HCT116 (cell line): Measurements from ENCODE around the gene HSF4. TPM values are rescaled to one million over a fixed set of nuclear protein-coding genes. Genes with fewer than 3 reads are reported as not detected.
"Not testable (repeated sequence)": the region's sequence is repeated elsewhere in the genome, so short reads cannot be mapped to it uniquely, and the experiment has no call there.

ENCODE experiments used
- ATAC-seq: fragments of 200-7000 bp; cut with Tn5 transposase; 2 replicates; pipeline ENCODE4 v1.9.1; 2020; ENCODE audit warnings: mild to moderate bottlenecking, moderate library complexity
- BruUV-seq: library from RNA; stranded (reverse); fragments of 400-500 nt; replicated peaks from 2 replicates; lab custom pipeline; 2021; lab: Mats Ljungman, UMichigan
- CTCF ChIA-PET: fragments of 300-600 bp; sonication (Branson Sonifier 250); formaldehyde crosslinking; loops from one replicate; lab custom pipeline; 2021; ENCODE audit warnings: antibody characterized with exemption; lab: Charles Lee
- POLR2A ChIA-PET: fragments of 300-600, 350-600 bp; sonication (Branson Sonifier 250); formaldehyde crosslinking; loops from one replicate; lab custom pipeline; 2021; ENCODE audit warnings: antibody characterized with exemption; lab: Charles Lee
- RAD21 ChIA-PET, 2 experiments: fragments of 300-600 bp; sonication (Branson Sonifier 250); formaldehyde crosslinking; loops; one replicate each; lab custom pipeline; 2023; ENCODE audit warnings: low total read pairs in 2 of 2; ENCODE audit not compliant: uncharacterized antibody in 2 of 2, unreplicated experiment in 2 of 2, low non-redundant PET in 1 of 2; lab: Charles Lee
- DNase-seq: peaks from one replicate; pipeline ENCODE4 v3.0.0-alpha.2; 2010; ENCODE audit warnings: low read depth, low spot score
- H2AFZ ChIP-seq: fragments of 200-600 bp; shearing (Covaris generic), sonication (generic); 2 replicates; pipeline ENCODE4 v1.6.1; 2017; ENCODE audit warnings: low read depth, mixed run types, mixed read lengths, antibody characterized with exemption, low read length; ENCODE audit not compliant: poor library complexity, severe bottlenecking
- H3K27ac ChIP-seq: 2 replicates; pipeline ENCODE4 v1.5.1; 2012; ENCODE audit warnings: low read depth, low read length
- H3K27me3 ChIP-seq: fragments of 200-600 bp; sonication (generic); 2 replicates; pipeline ENCODE4 v1.6.1; 2016; ENCODE audit warnings: mixed run types, low read length, mixed read lengths; ENCODE audit not compliant: insufficient read depth
- H3K36me3 ChIP-seq, 2 experiments: fragments of 200-500 bp in 1 of 2; fragments of 200-600 bp in 1 of 2; sonication (Bioruptor generic) in 1 of 2; sonication (generic) in 1 of 2; 2 replicates each; pipeline versions ENCODE4 v1.5.1 to v1.6.1; 2014 to 2016; ENCODE audit warnings: low read length in 2 of 2, inconsistent platforms in 1 of 2, mixed read lengths in 1 of 2, mixed run types in 1 of 2; ENCODE audit not compliant: insufficient read depth in 2 of 2, control insufficient read depth in 1 of 2
- H3K4me1 ChIP-seq, 2 experiments: fragments of 200-600 bp in 1 of 2; sonication (generic) in 1 of 2; 2 replicates each; pipeline versions ENCODE4 v1.5.1 to v1.6.1; 2012 to 2017; ENCODE audit warnings: low read length in 2 of 2, inconsistent platforms in 1 of 2, mild to moderate bottlenecking in 1 of 2, mixed read lengths in 1 of 2, mixed run types in 1 of 2, moderate library complexity in 1 of 2; ENCODE audit not compliant: insufficient read depth in 2 of 2, control insufficient read depth in 1 of 2
- H3K4me2 ChIP-seq: fragments of 200-600 bp; sonication (generic); 2 replicates; pipeline ENCODE4 v1.6.1; 2017; ENCODE audit warnings: mixed run types, low read length, mixed read lengths
- H3K4me3 ChIP-seq, 2 experiments: fragments of 200-600 bp in 1 of 2; sonication (generic) in 1 of 2; replicated peaks in 1 of 2; 2 replicates each; pipeline ENCODE4 v1.5.1; 2011 to 2016; ENCODE audit warnings: low read length in 2 of 2, control low read depth in 1 of 2, low read depth in 1 of 2, mild to moderate bottlenecking in 1 of 2, mixed read lengths in 1 of 2, mixed run types in 1 of 2
- H3K79me2 ChIP-seq: fragments of 200-600 bp; sonication (generic); 2 replicates; pipeline ENCODE4 v1.6.1; 2017; ENCODE audit warnings: mild to moderate bottlenecking, mixed run types, low read length, moderate library complexity, mixed read lengths; ENCODE audit not compliant: insufficient read depth
- H3K9ac ChIP-seq: fragments of 200-600 bp; sonication (generic); 2 replicates; pipeline ENCODE4 v1.6.1; 2016; ENCODE audit warnings: low read length, mixed read lengths
- H3K9me2 ChIP-seq: fragments of 200-600 bp; sonication (generic), shearing (Covaris generic); 2 replicates; pipeline ENCODE4 v1.6.1; 2017; ENCODE audit warnings: mixed run types, mild to moderate bottlenecking, moderate library complexity; ENCODE audit not compliant: insufficient read depth
- H3K9me3 ChIP-seq, 2 experiments: fragments of 200-500 bp in 1 of 2; fragments of 200-600 bp in 1 of 2; sonication (Bioruptor generic) in 1 of 2; sonication (generic) in 1 of 2; 2 replicates each; pipeline ENCODE4 v1.6.1; 2014 to 2017; ENCODE audit warnings: low read length in 2 of 2, mixed read lengths in 2 of 2, inconsistent platforms in 1 of 2, low read depth in 1 of 2, mild to moderate bottlenecking in 1 of 2, mixed run types in 1 of 2, moderate library complexity in 1 of 2; ENCODE audit not compliant: control insufficient read depth in 1 of 2, insufficient read depth in 1 of 2
- H4K20me1 ChIP-seq: fragments of 200-600 bp; sonication (generic), shearing (Covaris generic); 2 replicates; pipeline ENCODE4 v1.6.1; 2017; ENCODE audit warnings: mixed run types, mild to moderate bottlenecking, moderate library complexity; ENCODE audit not compliant: insufficient read depth
- ATF3 ChIP-seq: IDR thresholded peaks from 2 replicates; pipeline ENCODE4 v1.6.1; 2012
- CEBPB ChIP-seq: IDR thresholded peaks from 2 replicates; pipeline ENCODE4 v1.6.1; 2012; ENCODE audit warnings: low read depth
- POLR2AphosphoS5 ChIP-seq: IDR thresholded peaks from 2 replicates; pipeline ENCODE4 v1.6.1; 2011; ENCODE audit warnings: mild to moderate bottlenecking, low read depth, low read length, moderate library complexity
- ZNF274 ChIP-seq: fragments of 200-500 bp; sonication (Bioruptor generic); IDR thresholded peaks from 2 replicates; pipeline ENCODE4 v1.6.1; 2014; ENCODE audit warnings: mild to moderate bottlenecking, low read depth, low read length, inconsistent platforms
- intact Hi-C: fragments of 100-400 bp; cut with micrococcal nuclease; formaldehyde crosslinking; loops from 2 replicates; pipeline ENCODE4 v1.10.0; 2022
- total RNA-seq: library from RNA; stranded (reverse); gene quantifications from one replicate; pipeline ENCODE4 v1.2.1, GENCODE V29; 2021; ENCODE audit not compliant: unreplicated experiment

Gene HSF4
- total RNA-seq, 1 experiment from 2014 or later: 46.6 TPM

GRCh38 chr16:67122799-67123198 is 41.7 kb upstream of the HSF4 start:
- DNase-seq, H3K9ac ChIP-seq, H2AFZ ChIP-seq, intact Hi-C loops, H3K4me3 ChIP-seq, H3K27ac ChIP-seq, H3K4me2 ChIP-seq, H3K9me3 ChIP-seq, BruUV-seq, POLR2A ChIA-PET, RAD21 ChIA-PET, H3K4me1 ChIP-seq, ATAC-seq, CTCF ChIA-PET, H3K9me2 ChIP-seq, H4K20me1 ChIP-seq, H3K27me3 ChIP-seq: not testable (repeated sequence)
- peaks cover 5 to 24% of the 10 kb centered on the region in 2 experiments; a peak in 3 of 4 replicates for H3K36me3 ChIP-seq
- H3K79me2 ChIP-seq: peaks cover 17% of the 10 kb centered on the region

GRCh38 chr16:67128417-67128816 is 36.1 kb upstream of the HSF4 start:
- no peak overlapping the region for H2AFZ ChIP-seq
- TF ChIP-seq CEBPB (no peak), ZNF274 (no peak), POLR2AphosphoS5 (no peak), ATF3 (no peak)
- TF ChIP-seq, all 23 proteins: peak for 0
- no peaks in the 10 kb centered on the region for H3K4me1 ChIP-seq
- ChIA-PET RAD21 (no interaction called here), CTCF (no interaction called here), POLR2A (no interaction called here)
- H3K36me3 ChIP-seq: peaks cover 16 to 18% of the 10 kb centered on the region in 2 experiments; a peak in 3 of 4 replicates
- no peaks in the 10 kb centered on the region for H4K20me1 ChIP-seq
- no peaks in the 10 kb centered on the region for H3K9me3 ChIP-seq
- ATAC-seq (no peak), DNase-seq (no peak)
- H3K27ac ChIP-seq: no peak overlapping the region
- H3K4me3 ChIP-seq: no peak overlapping the region
- BruUV-seq: no TSS peak
- no peak overlapping the region for H3K4me2 ChIP-seq
- no peaks in the 10 kb centered on the region for H3K27me3 ChIP-seq
- intact Hi-C loops: no loop called here
- 0 out of 2 replicates have a peak, but pooled peaks cover 3% of the 10 kb centered on the region for H3K79me2 ChIP-seq
- no peaks in the 10 kb centered on the region for H3K9me2 ChIP-seq
- H3K9ac ChIP-seq: no peak overlapping the region
